ENCODE data around the gene PHACTR3. TPM values are rescaled to one million over a fixed set of nuclear protein-coding genes. Genes with fewer than 3 reads are reported as not detected.

PHACTR3 gene
- total and polyA plus RNA-seq, 2 of the 8 experiments (the other 6 are each of a cell fraction or from before 2014, with no cell fraction given), result 0.05 to 0.13 TPM

GRCh38 chr20:59820204-59821041, 216.1 kb downstream of the PHACTR3 start (continued):
- no peak for TF ChIP-seq CTCF (IDR thresholded peaks at IDR 0.05; ENCODE audit: control extremely low read depth in 1 of 3, insufficient read depth in 1 of 3, low read depth in 1 of 3, low read length in 3 of 3)
- TF ChIP-seq SP1 (IDR thresholded peaks at IDR 0.05; ENCODE audit: low read depth, low read length), result no peak
- no peak for TF ChIP-seq SRF (IDR thresholded peaks at IDR 0.05; ENCODE audit: low read depth, low read length)
- no peak for TF ChIP-seq SAP30 (IDR thresholded peaks at IDR 0.05; ENCODE audit: insufficient read depth, insufficient replicate concordance, low read length)
- no peak for TF ChIP-seq POLR2A (IDR thresholded peaks at IDR 0.05; ENCODE audit: control extremely low read depth in 1 of 2, low read depth in 2 of 2, low read length in 2 of 2)
- TF ChIP-seq SIX5 (IDR thresholded peaks at IDR 0.05; ENCODE audit: low read depth, low read length), result no peak
